ENCODE data around the gene SDSL.

- TF ChIP-seq CTCF (IDR thresholded peaks at IDR 0.05; ENCODE audit: insufficient read depth, low read length, poor library complexity, severe bottlenecking) (no peak), EZH2phosphoT487 (conservative IDR thresholded peaks at IDR 0.05; ENCODE audit: low read length) (no peak)
These were observed 34.0 kb downstream of the SDSL start for GRCh38 chr12:113456199-113456598.

Measured in SU-DHL-6 (cell line).